CD14-positive monocyte (primary cell): Measurements from ENCODE around the gene MECP2. TPM values are rescaled to one million over a fixed set of nuclear protein-coding genes. Genes with fewer than 3 reads are reported as not detected.

Experiments used
- DNase-seq, 3 donors: peaks; one replicate each; pipeline ENCODE4 v3.0.0-alpha.2; 2011 to 2022
- H2AFZ ChIP-seq: 2 replicates; pipeline ENCODE4 v1.6.0; 2012; ENCODE audit warnings: mild to moderate bottlenecking, low read depth, low read length, inconsistent platforms; ENCODE audit not compliant: insufficient read depth, poor library complexity, severe bottlenecking
- H3K27ac ChIP-seq, 2 donors: 1 replicate in 1 of 2; 2 replicates in 1 of 2; pipeline ENCODE4 v1.5.1; 2012 to 2013; ENCODE audit warnings: low read length in 2 of 2, control low read depth in 1 of 2, inconsistent platforms in 1 of 2, low read depth in 1 of 2, mild to moderate bottlenecking in 1 of 2
- H3K27me3 ChIP-seq, 2 donors: one replicate each; pipeline versions ENCODE4 v1.6.0 to v1.6.1; 2011 to 2013; ENCODE audit warnings: low read length in 2 of 2; ENCODE audit not compliant: control insufficient read depth in 2 of 2, insufficient read depth in 2 of 2
- H3K36me3 ChIP-seq, 2 donors: replicated peaks in 1 of 2; 1 replicate in 1 of 2; 2 replicates in 1 of 2; pipeline versions ENCODE4 v1.5.1 to v1.6.1; 2012 to 2013; ENCODE audit warnings: low read length in 2 of 2, control low read depth in 1 of 2, inconsistent platforms in 1 of 2, mild to moderate bottlenecking in 1 of 2; ENCODE audit not compliant: insufficient read depth in 2 of 2, control insufficient read depth in 1 of 2
- H3K4me1 ChIP-seq, 2 donors: 1 replicate in 1 of 2; 2 replicates in 1 of 2; pipeline versions ENCODE4 v1.5.1 to v1.6.1; 2012 to 2013; ENCODE audit warnings: low read length in 2 of 2, control low read depth in 1 of 2, inconsistent platforms in 1 of 2, mild to moderate bottlenecking in 1 of 2, moderate library complexity in 1 of 2; ENCODE audit not compliant: insufficient read depth in 2 of 2, control insufficient read depth in 1 of 2
- H3K4me2 ChIP-seq: replicated peaks from 2 replicates; pipeline ENCODE3; 2012; ENCODE audit warnings: low read length, moderate library complexity, mild to moderate bottlenecking; ENCODE audit not compliant: poor library complexity, severe bottlenecking; ENCODE audit errors: extremely low read depth
- H3K4me3 ChIP-seq, 3 experiments: fragments of 200-600 bp in 1 of 3; sonication (generic) in 1 of 3; replicated peaks in 1 of 3; 1 replicate in 2 of 3; 2 replicates in 1 of 3; pipeline ENCODE4 v1.5.1; 2011 to 2013; ENCODE audit warnings: low read length in 3 of 3, mild to moderate bottlenecking in 3 of 3, control low read depth in 2 of 3, low read depth in 2 of 3, inconsistent platforms in 1 of 3, moderate library complexity in 1 of 3
- H3K79me2 ChIP-seq: 2 replicates; pipeline ENCODE4 v1.6.0; 2012; ENCODE audit warnings: mild to moderate bottlenecking, control low read depth, inconsistent platforms, low read length, moderate library complexity; ENCODE audit not compliant: insufficient read depth
- H3K9ac ChIP-seq: 2 replicates; pipeline ENCODE4 v1.6.0; 2017; ENCODE audit warnings: low read length, mild to moderate bottlenecking; ENCODE audit not compliant: insufficient read depth, poor library complexity, severe bottlenecking
- H3K9me3 ChIP-seq, 2 donors: replicated peaks in 1 of 2; 1 replicate in 1 of 2; 2 replicates in 1 of 2; pipeline versions ENCODE4 v1.5.1 to v1.6.1; 2012 to 2013; ENCODE audit warnings: low read length in 2 of 2, control low read depth in 1 of 2; ENCODE audit not compliant: control insufficient read depth in 1 of 2, insufficient read depth in 1 of 2
- H4K20me1 ChIP-seq: 2 replicates; pipeline ENCODE4 v1.6.0; 2012; ENCODE audit warnings: mild to moderate bottlenecking, low read length, control low read depth, moderate library complexity; ENCODE audit not compliant: insufficient read depth
- H3K27ac Mint-ChIP-seq, 7 donors: one replicate each; pipeline ENCODE4 v1.8.0; 2020; ENCODE audit warnings: mild to moderate bottlenecking in 7 of 7, mixed read lengths in 7 of 7, moderate library complexity in 6 of 7, inconsistent platforms in 2 of 7
- H3K27me3 Mint-ChIP-seq, 3 donors: one replicate each; pipeline ENCODE4 v1.8.0; 2021 to 2022; ENCODE audit warnings: low read depth in 3 of 3, mild to moderate bottlenecking in 3 of 3, mixed read lengths in 3 of 3, moderate library complexity in 3 of 3, inconsistent platforms in 1 of 3
- H3K36me3 Mint-ChIP-seq, 2 donors: one replicate each; pipeline ENCODE4 v1.8.0; 2020; ENCODE audit warnings: mixed read lengths in 2 of 2, inconsistent platforms in 1 of 2, mild to moderate bottlenecking in 1 of 2
- H3K4me1 Mint-ChIP-seq: one replicate; pipeline ENCODE4 v1.8.0; 2020; ENCODE audit warnings: mild to moderate bottlenecking, mixed read lengths
- H3K4me3 Mint-ChIP-seq, 2 donors: one replicate each; pipeline ENCODE4 v1.8.0; 2020; ENCODE audit warnings: mild to moderate bottlenecking in 2 of 2, mixed read lengths in 2 of 2, moderate library complexity in 1 of 2
- H3K9me3 Mint-ChIP-seq, 7 donors: one replicate each; pipeline ENCODE4 v1.8.0; 2020 to 2022; ENCODE audit warnings: mixed read lengths in 7 of 7, mild to moderate bottlenecking in 6 of 7, moderate library complexity in 6 of 7, inconsistent platforms in 2 of 7
- WGBS: methylation state at CpG from one replicate; pipeline ENCODE4 v1.1.5; 2013; ENCODE audit warnings: missing lambda C conversion rate; ENCODE audit not compliant: insufficient coverage; 5-methylcytosine and 5-hydroxymethylcytosine counted together
- intact Hi-C, 2 donors: fragments of 100-400 bp; cut with micrococcal nuclease; formaldehyde crosslinking; loops; one replicate each; pipeline versions ENCODE4 v1.15.0 to v1.15.1; 2023
- polyA plus RNA-seq, 3 donors: library from polyadenylated mRNA; depleted of rRNA in 1 of 3; unstranded in 2 of 3; stranded (reverse) in 1 of 3; fragments of 300-500 nt in 2 of 3; fragments of >200 nt in 1 of 3; fragmentation: Illumina TruSeq in 2 of 3; gene quantifications; 1 replicate in 2 of 3; 2 replicates in 1 of 3; pipeline ENCODE4 v1.2.3, GENCODE V29; 2012 to 2021
- TF ChIP-seq, protein P1 (sequence below): fragments of 200-600 bp; IDR thresholded peaks from one replicate; pipeline ENCODE4 v1.8.0; 2022; ENCODE audit warnings: antibody characterized with exemption, mild to moderate bottlenecking

Gene MECP2
- polyA plus RNA-seq, 3 donors: 5.2 to 21.2 (median 9.6) TPM

DNA sequence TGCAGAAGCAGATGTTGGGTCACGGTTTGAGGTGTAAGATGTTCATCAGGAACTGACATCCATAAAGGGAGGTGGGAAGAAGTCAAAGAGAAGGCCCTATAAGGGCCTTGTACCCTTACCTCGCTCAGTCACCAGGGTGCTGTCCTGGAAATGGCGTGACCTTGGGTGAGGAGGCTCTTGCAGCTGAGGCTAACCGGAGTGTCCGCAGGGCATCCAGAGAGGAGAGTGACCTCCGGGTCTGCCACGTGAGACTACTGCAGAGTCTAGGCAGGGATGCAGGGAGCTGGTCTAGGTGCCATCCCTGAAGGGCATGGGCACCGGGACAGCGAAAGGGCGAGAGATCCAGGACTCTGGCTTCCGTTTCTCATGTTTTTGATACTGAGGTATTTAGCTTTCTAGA is 49.1 kb downstream of the MECP2 start:
- no peaks in the 10 kb centered on the region for H3K9me3 ChIP-seq
- no peak overlapping the region for H3K4me3 Mint-ChIP-seq
- H3K9ac ChIP-seq: no peak overlapping the region
- peaks cover 72% of the 10 kb centered on the region for H4K20me1 ChIP-seq
- intact Hi-C loops: no loop called here
- peaks cover 17% of the 10 kb centered on the region for H3K4me1 Mint-ChIP-seq
- no peak overlapping the region for H3K4me3 ChIP-seq
- H2AFZ ChIP-seq: no peak overlapping the region
- no peak overlapping the region for H3K27ac ChIP-seq
- no peak for DNase-seq
- TF ChIP-seq, protein P1, sequence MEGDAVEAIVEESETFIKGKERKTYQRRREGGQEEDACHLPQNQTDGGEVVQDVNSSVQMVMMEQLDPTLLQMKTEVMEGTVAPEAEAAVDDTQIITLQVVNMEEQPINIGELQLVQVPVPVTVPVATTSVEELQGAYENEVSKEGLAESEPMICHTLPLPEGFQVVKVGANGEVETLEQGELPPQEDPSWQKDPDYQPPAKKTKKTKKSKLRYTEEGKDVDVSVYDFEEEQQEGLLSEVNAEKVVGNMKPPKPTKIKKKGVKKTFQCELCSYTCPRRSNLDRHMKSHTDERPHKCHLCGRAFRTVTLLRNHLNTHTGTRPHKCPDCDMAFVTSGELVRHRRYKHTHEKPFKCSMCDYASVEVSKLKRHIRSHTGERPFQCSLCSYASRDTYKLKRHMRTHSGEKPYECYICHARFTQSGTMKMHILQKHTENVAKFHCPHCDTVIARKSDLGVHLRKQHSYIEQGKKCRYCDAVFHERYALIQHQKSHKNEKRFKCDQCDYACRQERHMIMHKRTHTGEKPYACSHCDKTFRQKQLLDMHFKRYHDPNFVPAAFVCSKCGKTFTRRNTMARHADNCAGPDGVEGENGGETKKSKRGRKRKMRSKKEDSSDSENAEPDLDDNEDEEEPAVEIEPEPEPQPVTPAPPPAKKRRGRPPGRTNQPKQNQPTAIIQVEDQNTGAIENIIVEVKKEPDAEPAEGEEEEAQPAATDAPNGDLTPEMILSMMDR: no peak
- H3K36me3 Mint-ChIP-seq: peaks cover 53 to 58% of the 10 kb centered on the region in 2 donors
- H3K4me2 ChIP-seq: no peak overlapping the region
- H3K9me3 Mint-ChIP-seq: peaks cover 0 to 2% (median 0%) of the 10 kb centered on the region in 7 donors
- peaks cover 24 to 52% of the 10 kb centered on the region in 2 donors for H3K36me3 ChIP-seq
- H3K27me3 Mint-ChIP-seq: peaks cover 0 to 54% (median 3%) of the 10 kb centered on the region in 3 donors
- peak overlapping the region in 2 of 7 donors; percentile 70 to 79 for H3K27ac Mint-ChIP-seq
- WGBS: 100% methylated on average over 9 of the region's 11 CpGs
- peaks cover 1 to 3% of the 10 kb centered on the region in 2 donors for H3K4me1 ChIP-seq
- peaks cover 0 to 18% of the 10 kb centered on the region in 2 donors for H3K27me3 ChIP-seq
- peaks cover 35% of the 10 kb centered on the region for H3K79me2 ChIP-seq

DNA sequence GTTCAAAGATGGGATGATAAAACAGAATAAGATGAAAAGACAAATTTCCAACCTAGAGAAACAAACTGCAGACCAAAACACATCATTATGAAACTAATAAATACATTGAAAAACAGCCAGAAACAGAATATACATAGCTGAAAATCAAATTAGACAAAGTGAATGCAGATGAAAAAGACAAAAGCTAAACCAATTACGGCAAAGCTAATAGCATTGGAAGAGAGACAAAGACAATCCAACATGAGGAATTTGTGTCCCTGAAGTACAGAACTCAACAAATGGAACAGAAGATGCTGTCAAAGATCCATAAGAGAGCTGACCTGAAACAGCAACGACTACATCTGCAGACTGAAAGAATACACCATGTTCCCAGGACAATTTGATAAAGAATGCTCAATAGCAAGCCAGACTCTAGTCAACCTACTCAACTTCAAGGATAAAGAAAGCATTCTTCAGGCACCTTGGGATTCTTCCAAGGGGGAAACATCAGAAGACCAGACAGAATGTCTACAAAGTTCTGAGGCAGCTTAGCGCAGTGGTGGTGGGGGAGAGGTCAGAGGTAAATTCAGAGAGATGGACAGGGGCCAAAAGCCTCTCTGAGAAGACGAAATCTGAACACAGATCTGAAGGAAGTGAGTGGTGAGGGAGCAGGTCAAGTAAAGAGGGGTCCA is 50.4 kb downstream of the MECP2 start:
- Histone ChIP-seq H3K79me2 (peaks cover 39% of the 10 kb centered on the region), H2AFZ (no peak overlapping the region), H3K27ac (no peak overlapping the region), H3K4me1 (peaks cover 4 to 5% of the 10 kb centered on the region in 2 donors), H3K27me3 (peaks cover 0 to 24% of the 10 kb centered on the region in 2 donors), H3K36me3 (peaks cover 24 to 47% of the 10 kb centered on the region in 2 donors), H3K4me2 (no peak overlapping the region), H3K9ac (no peak overlapping the region), H3K9me3 (no peaks in the 10 kb centered on the region), H4K20me1 (peaks cover 79% of the 10 kb centered on the region), H3K4me3 (no peak overlapping the region)
- DNase-seq: no peak
- TF ChIP-seq, protein P1: no peak
- peaks cover 25% of the 10 kb centered on the region for H3K4me1 Mint-ChIP-seq
- H3K9me3 Mint-ChIP-seq: peaks cover 0 to 2% (median 0%) of the 10 kb centered on the region in 7 donors
- intact Hi-C loops: no loop called here
- peak overlapping the region in 2 of 7 donors; percentile 20 to 27 for H3K27ac Mint-ChIP-seq
- WGBS: no CpG with 5 or more reads among the region's 4 CpGs
- no peak overlapping the region for H3K4me3 Mint-ChIP-seq
- peaks cover 47 to 58% of the 10 kb centered on the region in 2 donors for H3K36me3 Mint-ChIP-seq
- peaks cover 0 to 55% (median 3%) of the 10 kb centered on the region in 3 donors for H3K27me3 Mint-ChIP-seq
